C4-2B (cell line): Measurements from ENCODE around the gene DYNLT3.

Experiments used
- H3K27ac ChIP-seq: fragments of 450-650 bp; 2 replicates; pipeline ENCODE4 v1.5.1; 2017
- CTCF ChIP-seq: fragments of 450-650 bp; conservative IDR thresholded peaks from 2 replicates; pipeline ENCODE4 v1.5.1; 2017; ENCODE audit warnings: mild to moderate bottlenecking
- ZFX ChIP-seq: fragments of 450-650 bp; IDR thresholded peaks from 2 replicates; pipeline ENCODE4 v1.6.1; 2017

Gene DYNLT3

GRCh38 chrX:37879692-37880091 is 32.3 kb upstream of the DYNLT3 start:
- H3K27ac ChIP-seq: no peak overlapping the region
- no peak for TF ChIP-seq CTCF
- TF ChIP-seq ZFX: no peak

GRCh38 chrX:37876716-37877115 is 29.3 kb upstream of the DYNLT3 start:
- no peak overlapping the region for H3K27ac ChIP-seq
- TF ChIP-seq ZFX: no peak
- no peak for TF ChIP-seq CTCF

GRCh38 chrX:37875675-37876074 is 28.3 kb upstream of the DYNLT3 start:
- H3K27ac ChIP-seq: no peak overlapping the region
- TF ChIP-seq CTCF: no peak
- TF ChIP-seq ZFX: no peak

- no peak overlapping the region for H3K27ac ChIP-seq
- no peak for TF ChIP-seq CTCF
- TF ChIP-seq ZFX: no peak
Measured at GRCh38 chrX:37873220-37873619, 25.8 kb upstream of the DYNLT3 start.

- no peak overlapping the region for H3K27ac ChIP-seq
- TF ChIP-seq CTCF (no peak), ZFX (no peak)
Measured at GRCh38 chrX:37872303-37872655, 24.9 kb upstream of the DYNLT3 start.

- no peak overlapping the region for H3K27ac ChIP-seq
- TF ChIP-seq ZFX (no peak), CTCF (no peak)
Measured at GRCh38 chrX:37871626-37872302, 24.4 kb upstream of the DYNLT3 start.

GRCh38 chrX:37867536-37868153 is 20.3 kb upstream of the DYNLT3 start:
- H3K27ac ChIP-seq: no peak overlapping the region
- TF ChIP-seq ZFX (no peak), CTCF (no peak)
